Fibroblast of pulmonary artery (primary cell): ENCODE results near the gene NLK.
A peak's percentile ranks its signal among the peaks of the same experiment; 100 is the strongest.
"Not testable (repeated sequence)": the region's sequence is repeated elsewhere in the genome, so short reads cannot be mapped to it uniquely, and the experiment has no call there.

Source experiments
- DNase-seq: peaks from one replicate; pipeline ENCODE4 v3.0.0-alpha.2; 2010; ENCODE audit warnings: low read depth
- H3K4me3 ChIP-seq: replicated peaks from 2 replicates; pipeline ENCODE4 v1.5.1; 2011; ENCODE audit warnings: low read depth, mild to moderate bottlenecking, control low read depth, low read length, moderate library complexity
- CTCF ChIP-seq: IDR thresholded peaks from 2 replicates; pipeline ENCODE4 v1.5.1; 2011; ENCODE audit warnings: mild to moderate bottlenecking, control low read depth, low read length, inconsistent platforms; ENCODE audit errors: missing control alignments

Gene NLK

GRCh38 chr17:28174352-28175046, 132.0 kb downstream of the NLK start:
- H3K4me3 ChIP-seq: no peak overlapping the region
- DNase-seq: no peak
- TF ChIP-seq CTCF: no peak

GRCh38 chr17:28177351-28177750, 134.9 kb downstream of the NLK start:
- no peak overlapping the region for H3K4me3 ChIP-seq
- TF ChIP-seq CTCF: no peak
- DNase-seq: no peak

- no peak for TF ChIP-seq CTCF
- DNase-seq: no peak
- no peak overlapping the region for H3K4me3 ChIP-seq
These were observed 136.3 kb downstream of the NLK start for GRCh38 chr17:28178800-28179199.

- no peak for TF ChIP-seq CTCF
- peak; percentile 49 for DNase-seq
- no peak overlapping the region for H3K4me3 ChIP-seq
These were observed 138.0 kb downstream of the NLK start for GRCh38 chr17:28180449-28180848.

GRCh38 chr17:28181568-28181967, 139.1 kb downstream of the NLK start:
- no peak overlapping the region for H3K4me3 ChIP-seq
- DNase-seq: no peak
- TF ChIP-seq CTCF: no peak

GRCh38 chr17:28182559-28182958, 140.1 kb downstream of the NLK start:
- no peak for DNase-seq
- no peak overlapping the region for H3K4me3 ChIP-seq
- TF ChIP-seq CTCF: no peak

GRCh38 chr17:28185658-28186057, 143.2 kb downstream of the NLK start:
- TF ChIP-seq CTCF: no peak
- DNase-seq: no peak
- no peak overlapping the region for H3K4me3 ChIP-seq

- DNase-seq, H3K4me3 ChIP-seq: not testable (repeated sequence)
These were observed 144.0 kb downstream of the NLK start for GRCh38 chr17:28186472-28186871.
